Esophagus (tissue), 2 donors: ENCODE measurements around the gene OR7C1. TPM values are rescaled to one million over a fixed set of nuclear protein-coding genes. Genes with fewer than 3 reads are reported as not detected.
"Not testable (repeated sequence)": the region's sequence is repeated elsewhere in the genome, so short reads cannot be mapped to it uniquely, and the experiment has no call there.

ENCODE experiments used
- H3K27ac ChIP-seq, 2 donors: one replicate each; pipeline ENCODE4 v1.5.1; 2013; ENCODE audit warnings: low read depth in 2 of 2, mild to moderate bottlenecking in 2 of 2, inconsistent platforms in 1 of 2, low read length in 1 of 2, moderate library complexity in 1 of 2
- H3K27me3 ChIP-seq, 2 donors: one replicate each; pipeline ENCODE4 v1.6.1; 2013; ENCODE audit warnings: low read length in 2 of 2, control low read depth in 1 of 2, mild to moderate bottlenecking in 1 of 2; ENCODE audit not compliant: insufficient read depth in 2 of 2, control insufficient read depth in 1 of 2
- H3K36me3 ChIP-seq, 2 donors: one replicate each; pipeline ENCODE4 v1.6.1; 2013; ENCODE audit warnings: low read length in 1 of 2; ENCODE audit not compliant: control insufficient read depth in 2 of 2, insufficient read depth in 2 of 2
- H3K4me1 ChIP-seq, 2 donors: one replicate each; pipeline ENCODE4 v1.6.1; 2013; ENCODE audit warnings: low read length in 1 of 2; ENCODE audit not compliant: control insufficient read depth in 2 of 2, insufficient read depth in 2 of 2
- H3K4me3 ChIP-seq, 2 donors: one replicate each; pipeline ENCODE4 v1.5.1; 2013; ENCODE audit warnings: low read length in 2 of 2, mild to moderate bottlenecking in 2 of 2, low read depth in 1 of 2, moderate library complexity in 1 of 2
- H3K9me3 ChIP-seq, 2 donors: one replicate each; pipeline ENCODE4 v1.6.1; 2013; ENCODE audit warnings: mild to moderate bottlenecking in 2 of 2, low read depth in 1 of 2, low read length in 1 of 2, moderate library complexity in 1 of 2; ENCODE audit not compliant: control insufficient read depth in 2 of 2, insufficient read depth in 1 of 2
- WGBS, 2 donors: extraction: QIAGEN DNeasy Blood & Tissue Kit; methylation state at CpG; one replicate each; pipeline ENCODE4 v1.1.7; 2013; 5-methylcytosine and 5-hydroxymethylcytosine counted together
- polyA plus RNA-seq, 2 donors: library from polyadenylated mRNA; stranded (reverse); fragments of 200-250 nt; gene quantifications; one replicate each; pipeline ENCODE4 v1.2.3, GENCODE V29; 2013
- donor health status: healthy with polysubstance abuse.
- donor health status: Bipolar disorder and iron deficiency.

Gene OR7C1
- polyA plus RNA-seq, 2 donors = 0.01 to 0.02 TPM

DNA sequence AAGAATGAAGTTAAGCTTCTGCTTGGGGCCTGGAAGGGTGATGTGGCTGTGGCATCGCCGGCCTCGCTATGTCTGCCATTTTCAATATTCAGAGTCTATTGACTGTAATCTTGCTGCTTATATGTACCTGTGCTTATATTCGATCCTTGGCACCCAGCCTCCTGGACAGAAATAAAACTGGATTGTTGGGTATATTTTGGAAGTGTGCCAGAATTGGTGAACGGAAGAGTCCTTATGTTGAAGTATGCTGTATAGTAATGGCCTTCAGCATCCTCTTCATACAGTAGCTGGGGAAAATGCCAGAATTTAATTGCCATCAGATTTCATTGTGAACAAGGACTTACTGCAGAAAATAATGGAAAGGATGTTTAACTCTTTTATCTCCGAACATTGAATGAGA lies 42.7 kb downstream of the OR7C1 start:
- H3K4me3 ChIP-seq, H3K27ac ChIP-seq, H3K27me3 ChIP-seq, H3K36me3 ChIP-seq, H3K4me1 ChIP-seq, H3K9me3 ChIP-seq: not testable (repeated sequence)
- WGBS, 2 donors = 74 to 77% methylated on average over 6 of the region's 6 CpGs

DNA sequence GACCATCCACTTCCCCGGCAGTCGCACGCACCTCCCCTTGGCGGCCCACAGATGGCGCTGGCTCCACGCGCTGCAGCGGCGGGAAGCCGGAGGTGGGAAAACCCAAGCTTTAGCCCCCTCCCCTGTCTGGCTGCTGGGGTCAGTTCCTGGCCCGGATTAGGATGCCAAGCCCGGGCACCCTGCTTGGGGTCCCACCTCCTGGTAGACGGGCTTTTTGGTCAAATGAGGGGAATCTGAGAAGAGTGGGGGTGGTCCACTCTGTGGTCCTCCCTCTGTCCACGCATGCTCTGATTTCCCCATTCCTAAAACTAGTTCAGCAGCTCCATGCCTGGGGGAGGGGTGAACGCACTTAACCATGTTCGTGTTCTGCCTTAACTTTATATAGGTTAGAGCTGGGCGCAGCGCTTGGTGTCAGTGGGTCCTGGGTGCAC lies 48.5 kb downstream of the OR7C1 start:
- no peaks in the 10 kb centered on the region for H3K9me3 ChIP-seq
- WGBS, 2 donors = 16 to 17% methylated on average over 18 of the region's 18 CpGs

DNA sequence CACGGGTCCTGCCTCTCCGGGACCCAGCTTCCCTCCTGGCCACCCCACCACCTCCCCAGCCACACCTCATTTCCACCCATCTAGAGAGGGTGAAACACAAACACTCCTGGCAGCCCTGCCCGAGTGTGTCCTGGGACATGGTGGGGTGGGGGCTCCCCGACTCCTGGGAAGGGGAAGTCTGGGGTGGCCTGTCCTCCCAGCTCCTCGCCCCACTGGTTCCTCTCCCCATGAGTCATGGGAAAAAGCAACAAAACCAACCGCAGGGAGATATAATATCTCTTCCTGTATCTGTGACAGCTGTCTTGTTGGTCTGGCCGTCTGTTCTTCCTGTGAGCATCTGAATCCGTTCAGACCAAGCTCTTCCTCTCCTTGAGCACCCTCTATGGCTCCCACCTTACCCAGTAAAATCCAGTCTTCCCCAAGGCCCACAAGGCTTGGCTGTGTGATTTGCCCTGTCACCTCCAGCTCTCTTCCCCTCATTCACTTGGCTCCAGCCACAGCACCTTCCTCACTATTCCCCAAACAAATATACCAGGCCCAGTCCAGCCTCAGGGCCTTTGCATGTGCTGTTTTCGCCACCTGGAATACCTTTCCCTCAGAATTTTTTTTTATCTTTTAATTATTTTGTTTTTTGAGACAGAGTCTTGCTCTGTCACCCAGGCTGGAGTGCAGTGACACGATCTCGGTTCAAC lies 49.7 kb downstream of the OR7C1 start:
- WGBS, 2 donors = 43 to 51% methylated on average over 9 of the region's 11 CpGs
- H3K36me3 ChIP-seq, H3K9me3 ChIP-seq, H3K4me1 ChIP-seq, H3K4me3 ChIP-seq, H3K27ac ChIP-seq, H3K27me3 ChIP-seq: not testable (repeated sequence)

More for the DNA sequence above, 48.5 kb downstream of the OR7C1 start:
- no peak overlapping the region for H3K4me3 ChIP-seq
- H3K4me1 ChIP-seq = no peaks in the 10 kb centered on the region
- H3K27ac ChIP-seq = no peak overlapping the region
- H3K27me3 ChIP-seq = no peaks in the 10 kb centered on the region
- no peaks in the 10 kb centered on the region for H3K36me3 ChIP-seq

DNA sequence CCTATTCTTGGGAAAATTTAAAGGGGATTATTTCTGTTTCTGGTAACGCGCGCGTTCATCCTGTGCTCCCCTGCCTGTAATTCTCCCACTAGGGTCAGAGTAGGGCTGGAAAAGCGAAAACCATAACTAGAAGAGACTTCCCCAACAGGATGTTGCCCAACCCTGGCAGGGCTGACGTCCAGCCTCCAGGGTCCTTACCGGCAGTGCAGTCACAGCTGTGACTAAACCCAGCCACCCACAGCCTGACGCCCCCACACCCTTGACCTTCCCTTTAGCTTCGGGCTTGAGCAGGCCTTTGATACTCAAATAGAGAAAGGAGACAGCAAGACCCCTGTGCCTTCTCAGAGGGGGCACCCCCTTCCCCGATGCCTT lies 50.3 kb downstream of the OR7C1 start:
- not testable (repeated sequence) for H3K4me3 ChIP-seq, H3K27ac ChIP-seq, H3K9me3 ChIP-seq, H3K4me1 ChIP-seq, H3K36me3 ChIP-seq, H3K27me3 ChIP-seq
- 47 to 50% methylated on average over 9 of the region's 10 CpGs for WGBS, 2 donors

DNA sequence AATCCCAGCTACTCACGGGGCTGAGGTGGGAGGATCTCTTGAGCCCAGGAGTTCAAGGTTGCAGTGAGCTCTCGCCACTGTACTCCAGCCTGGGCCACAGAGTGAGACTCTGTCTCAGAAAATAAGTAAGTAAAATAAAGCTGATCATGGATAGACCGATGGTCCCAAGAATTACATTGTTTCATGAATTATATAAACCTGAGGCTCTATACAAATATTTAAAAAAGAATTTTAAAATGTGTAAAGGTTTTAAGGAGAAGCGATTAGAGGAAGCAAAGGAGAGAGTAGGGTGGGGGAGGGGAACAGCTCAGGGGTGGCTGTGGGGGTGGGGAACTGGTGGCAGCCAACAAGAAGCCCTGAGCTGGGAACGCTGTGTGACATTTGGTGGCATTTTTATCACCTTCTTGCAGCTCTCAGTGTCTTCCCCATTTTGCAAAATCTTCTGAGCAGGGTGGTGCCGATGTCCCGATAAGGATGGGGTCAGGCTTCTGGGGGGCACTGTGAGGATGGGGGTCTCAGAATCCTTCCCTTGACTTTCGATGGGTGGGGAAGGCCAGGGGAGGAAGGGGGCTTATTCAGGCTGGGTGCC lies 51.5 kb downstream of the OR7C1 start:
- not testable (repeated sequence) for H3K4me3 ChIP-seq, H3K9me3 ChIP-seq, H3K27me3 ChIP-seq, H3K27ac ChIP-seq, H3K36me3 ChIP-seq, H3K4me1 ChIP-seq
- WGBS, 2 donors = 56 to 65% methylated on average over 7 to 8 of the region's 8 CpGs

DNA sequence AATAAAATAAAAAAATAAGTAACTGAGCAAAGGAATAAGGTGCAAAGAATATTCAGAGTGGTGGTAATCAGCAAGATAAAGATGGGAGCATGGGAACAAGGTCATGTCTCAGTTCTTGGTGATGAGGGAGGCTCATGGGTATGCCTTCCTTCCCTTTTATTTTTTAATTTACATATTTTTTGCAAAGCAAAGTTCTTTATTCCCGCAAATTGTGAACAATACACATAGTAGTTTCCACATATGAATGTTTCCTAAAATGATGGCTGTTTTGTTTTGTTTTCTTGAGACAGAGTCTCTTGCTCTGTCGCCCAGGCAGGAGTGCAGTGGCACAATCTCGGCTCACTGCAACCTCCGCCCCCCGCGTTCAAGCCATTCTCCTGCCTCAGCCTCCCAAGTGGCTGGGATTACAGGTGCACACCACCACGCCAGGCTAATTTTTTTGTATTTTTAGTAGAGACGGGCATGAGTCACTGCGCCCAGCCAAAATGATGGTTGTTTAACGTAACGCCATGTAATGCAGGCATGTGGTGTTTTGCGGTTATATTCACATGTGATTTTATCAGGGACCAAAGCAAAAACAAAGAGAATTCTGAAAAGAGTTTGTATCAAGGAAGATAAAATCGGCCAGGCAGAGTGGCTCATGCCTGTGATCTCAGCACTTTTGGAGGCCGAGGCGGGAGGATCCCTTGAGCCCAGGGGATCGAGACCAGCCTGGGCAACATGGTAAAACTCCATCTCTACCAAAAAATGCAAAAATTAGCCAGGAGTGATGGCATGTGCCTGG lies 52.2 kb downstream of the OR7C1 start:
- Histone ChIP-seq H3K27me3 (no peaks in the 10 kb centered on the region), H3K27ac (no peak overlapping the region)
- 89 to 90% methylated on average over 16 of the region's 16 CpGs for WGBS, 2 donors

DNA sequence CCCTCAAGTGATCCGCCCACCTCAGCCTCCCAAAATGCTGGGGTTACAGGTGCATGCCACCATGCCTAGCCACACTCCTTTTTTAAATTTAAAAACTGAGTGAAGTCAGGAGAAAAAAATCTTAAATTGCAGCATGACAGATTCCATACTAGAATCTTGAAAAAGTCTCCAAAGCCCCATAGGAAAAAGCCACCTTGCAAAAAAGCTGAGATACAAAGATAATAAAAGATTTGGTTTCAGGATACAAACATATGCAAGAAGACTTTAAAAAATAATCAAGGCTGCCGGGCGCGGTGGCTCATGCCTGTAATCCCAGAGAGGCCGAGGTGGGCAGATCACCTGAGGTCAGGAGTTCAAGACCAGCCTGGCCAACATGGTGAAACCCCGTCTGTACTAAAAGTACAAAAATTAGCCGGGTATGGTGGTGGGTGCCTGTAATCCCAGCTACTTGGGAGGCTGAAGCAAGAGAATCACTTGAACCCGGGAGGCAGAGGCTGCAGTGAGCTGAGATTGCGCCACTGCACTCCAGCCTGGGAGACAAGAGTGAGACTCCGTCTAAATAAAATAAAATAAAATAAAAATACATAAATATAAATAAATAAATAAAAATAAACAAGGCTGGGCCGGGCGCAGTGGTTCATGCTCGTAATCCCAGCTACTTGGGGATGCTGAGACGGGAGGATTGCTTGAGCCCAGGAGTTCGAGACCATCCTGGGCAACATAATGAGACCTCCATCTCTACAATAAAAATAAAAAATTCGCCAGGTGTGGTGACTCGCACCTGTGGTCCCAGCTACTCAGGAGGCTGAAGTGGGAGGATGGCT lies 53.1 kb downstream of the OR7C1 start:
- not testable (repeated sequence) for H3K4me3 ChIP-seq, H3K36me3 ChIP-seq, H3K27me3 ChIP-seq, H3K27ac ChIP-seq, H3K9me3 ChIP-seq, H3K4me1 ChIP-seq
- 90 to 91% methylated on average over 17 of the region's 17 CpGs for WGBS, 2 donors

More for the DNA sequence above, 52.2 kb downstream of the OR7C1 start:
- Histone ChIP-seq H3K36me3 (no peaks in the 10 kb centered on the region), H3K9me3 (no peaks in the 10 kb centered on the region), H3K4me3 (no peak overlapping the region), H3K4me1 (no peaks in the 10 kb centered on the region)

DNA sequence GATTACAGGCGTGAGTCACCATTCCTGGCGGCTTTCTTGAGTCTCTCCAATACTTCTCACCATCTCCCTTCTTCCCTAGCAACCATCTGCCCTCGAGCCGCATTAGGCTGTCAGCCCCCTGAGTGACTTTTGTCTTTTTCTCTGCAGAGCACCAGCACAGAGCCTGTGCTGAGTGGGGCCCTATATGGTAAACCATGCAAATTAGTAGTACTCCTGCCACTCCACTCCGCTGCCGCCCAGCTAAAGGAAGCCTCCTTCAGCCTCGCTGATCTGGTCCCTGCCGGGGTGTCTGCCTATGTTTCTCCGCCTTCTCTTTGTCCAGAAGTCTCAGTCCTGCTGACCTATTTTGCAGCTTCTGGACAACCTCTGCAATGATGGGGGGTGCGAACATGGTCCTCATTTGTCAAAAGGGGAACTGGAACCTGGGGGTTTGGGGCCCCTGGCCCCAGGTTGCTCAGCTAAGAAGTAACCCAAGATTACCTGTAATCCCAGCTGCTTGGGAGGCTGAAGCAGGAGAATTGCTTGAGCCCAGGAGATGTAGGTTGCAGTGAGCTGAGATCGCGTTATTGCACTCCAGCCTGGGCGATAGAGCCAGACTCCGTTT lies 54.3 kb downstream of the OR7C1 start:
- H3K27me3 ChIP-seq = not testable (repeated sequence)
- WGBS, 2 donors = 71 to 75% methylated on average over 11 to 14 of the region's 14 CpGs

DNA sequence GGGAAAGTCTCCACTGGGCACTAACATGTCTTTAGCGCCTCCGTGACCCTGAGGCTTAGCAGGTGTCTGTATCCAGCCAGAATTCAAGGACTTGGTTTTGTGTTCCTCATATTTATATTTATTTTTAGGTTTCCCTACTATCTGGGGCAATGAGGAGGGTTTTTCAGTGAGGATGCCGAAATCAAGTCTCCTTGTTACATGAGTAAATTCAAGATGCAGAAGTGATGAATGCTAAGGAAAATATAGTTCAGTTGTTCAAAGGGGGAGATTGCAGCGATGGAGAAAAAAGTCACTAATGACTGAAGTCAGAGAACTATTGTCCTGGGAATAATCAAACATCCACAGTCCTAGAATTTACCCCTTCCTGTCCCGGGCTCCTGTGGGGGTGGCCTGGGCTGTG lies 55.8 kb downstream of the OR7C1 start:
- Histone ChIP-seq H3K4me1 (peaks cover 0 to 2% of the 10 kb centered on the region in 2 donors), H3K4me3 (no peak overlapping the region), H3K9me3 (no peaks in the 10 kb centered on the region), H3K36me3 (no peaks in the 10 kb centered on the region), H3K27ac (no peak overlapping the region), H3K27me3 (no peaks in the 10 kb centered on the region)
- 50 to 53% methylated on average over 5 of the region's 5 CpGs for WGBS, 2 donors

More for the DNA sequence above, 54.3 kb downstream of the OR7C1 start:
- H3K36me3 ChIP-seq, H3K27ac ChIP-seq, H3K4me3 ChIP-seq, H3K4me1 ChIP-seq, H3K9me3 ChIP-seq: not testable (repeated sequence)
